Astrocyte of the hippocampus (primary cell): ENCODE data around the gene NECTIN4.
"Not testable (repeated sequence)": the region's sequence is repeated elsewhere in the genome, so short reads cannot be mapped to it uniquely, and the experiment has no call there.

Experiments
- DNase-seq: peaks from one replicate; pipeline ENCODE4 v3.0.0; 2011; ENCODE audit warnings: low read depth, low spot score

The NECTIN4 gene

DNA sequence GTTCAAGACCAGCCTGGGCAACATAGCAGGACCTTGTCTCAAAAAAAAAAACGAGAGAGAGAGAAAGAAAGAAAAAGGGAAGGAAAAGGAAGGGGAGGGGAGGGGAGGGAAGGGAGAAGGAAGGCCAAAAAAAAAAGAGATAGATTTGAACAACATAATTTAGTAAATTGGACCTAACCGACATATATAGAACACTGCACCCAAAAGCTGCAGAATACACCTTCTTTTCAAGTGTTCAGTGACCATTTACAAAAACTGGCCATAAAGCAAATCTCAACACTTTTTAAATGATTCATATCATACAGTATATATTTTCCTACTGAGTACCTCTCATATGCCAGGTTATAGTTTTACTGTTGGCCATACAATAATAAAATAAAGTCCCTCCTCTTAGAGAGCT is 57.5 kb downstream of the NECTIN4 start:
- no peak for DNase-seq

DNA sequence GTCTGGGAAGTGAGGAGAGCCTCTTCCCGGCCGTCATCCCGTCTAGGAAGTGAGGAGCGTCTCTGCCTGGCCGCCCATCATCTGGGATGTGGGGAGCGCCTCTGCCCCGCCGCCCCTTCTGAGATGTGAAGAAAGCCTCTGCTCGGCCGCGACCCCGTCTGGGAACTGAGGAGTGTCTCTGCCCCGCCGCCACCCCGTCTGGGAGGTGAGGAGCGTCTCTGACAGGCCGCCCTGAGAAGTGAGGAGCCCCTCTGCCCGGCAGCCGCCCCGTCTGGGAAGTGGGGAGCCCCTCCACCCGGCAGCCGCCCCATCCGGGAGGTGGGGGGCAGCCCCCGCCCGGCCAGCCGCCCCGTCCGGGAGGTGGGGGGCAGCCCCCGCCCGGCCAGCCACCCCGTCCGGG is 59.9 kb downstream of the NECTIN4 start:
- not testable (repeated sequence) for DNase-seq

DNA sequence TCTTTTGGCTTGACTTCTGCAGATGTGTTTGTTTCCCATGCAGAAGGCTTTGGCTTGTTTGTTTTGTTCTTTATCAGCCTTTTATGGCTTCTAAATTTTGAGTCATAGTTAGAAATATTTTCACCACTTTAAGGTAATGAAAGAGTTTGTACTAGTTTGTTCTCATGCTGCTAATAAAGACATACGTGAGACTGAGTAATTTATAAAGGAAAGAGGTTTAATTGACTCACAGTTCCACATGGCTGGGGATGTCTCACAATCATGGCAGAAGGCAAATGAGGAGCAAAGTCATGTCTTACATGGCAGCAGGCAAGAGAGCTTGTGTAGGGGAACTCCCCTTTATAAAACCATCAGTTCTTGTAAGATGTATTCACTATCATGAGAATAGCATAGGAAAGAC is 62.4 kb downstream of the NECTIN4 start:
- DNase-seq = not testable (repeated sequence)

GRCh38 chr1:161022432-161022831 is 66.9 kb downstream of the NECTIN4 start:
- DNase-seq = not testable (repeated sequence)

- DNase-seq = no peak
These were observed 67.4 kb downstream of the NECTIN4 start for GRCh38 chr1:161021970-161022353.

GRCh38 chr1:161021165-161021969 is 68.0 kb downstream of the NECTIN4 start:
- peak; percentile 80 for DNase-seq
